H9 (cell line): ENCODE results near the gene CYP27B1. TPM values are rescaled to one million over a fixed set of nuclear protein-coding genes. Genes with fewer than 3 reads are reported as not detected.

ENCODE experiments used
- DNase-seq: peaks from one replicate; pipeline ENCODE4 v3.0.0-alpha.2; 2017
- H2AFZ ChIP-seq: one replicate; pipeline ENCODE4 v1.6.1; 2013; ENCODE audit warnings: mild to moderate bottlenecking, low read length, control low read depth, moderate library complexity
- H2AK5ac ChIP-seq: 2 replicates; pipeline ENCODE4 v1.6.1; 2013; ENCODE audit warnings: low read length, control low read depth, mixed read lengths; ENCODE audit not compliant: insufficient read length
- H2BK120ac ChIP-seq: one replicate; pipeline ENCODE4 v1.6.1; 2013; ENCODE audit warnings: low read depth, mild to moderate bottlenecking, low read length, control low read depth, inconsistent platforms; ENCODE audit not compliant: poor library complexity, severe bottlenecking
- H2BK12ac ChIP-seq: 2 replicates; pipeline ENCODE4 v1.6.1; 2013; ENCODE audit warnings: low read length, control low read depth, mixed read lengths, low read depth; ENCODE audit not compliant: insufficient read length
- H2BK15ac ChIP-seq: 2 replicates; pipeline ENCODE4 v1.6.1; 2013; ENCODE audit warnings: low read depth, low read length, control low read depth
- H2BK20ac ChIP-seq: one replicate; pipeline ENCODE4 v1.6.1; 2013; ENCODE audit warnings: low read depth, mild to moderate bottlenecking, low read length, control low read depth, inconsistent platforms; ENCODE audit not compliant: poor library complexity, severe bottlenecking
- H2BK5ac ChIP-seq: 2 replicates; pipeline ENCODE4 v1.6.1; 2013; ENCODE audit warnings: low read length, control low read depth, mixed read lengths; ENCODE audit not compliant: insufficient read length
- H3K14ac ChIP-seq: 2 replicates; pipeline ENCODE4 v1.6.1; 2013; ENCODE audit warnings: low read length, control low read depth; ENCODE audit not compliant: insufficient read depth
- H3K18ac ChIP-seq: 2 replicates; pipeline ENCODE4 v1.6.1; 2013; ENCODE audit warnings: low read depth, mild to moderate bottlenecking, mixed read lengths, low read length, control low read depth; ENCODE audit not compliant: insufficient read length
- H3K23ac ChIP-seq: 2 replicates; pipeline ENCODE4 v1.6.1; 2013; ENCODE audit warnings: low read length, control low read depth, mixed read lengths, low read depth; ENCODE audit not compliant: insufficient read length
- H3K23me2 ChIP-seq: 2 replicates; pipeline ENCODE4 v1.6.1; 2013; ENCODE audit warnings: low read depth, mild to moderate bottlenecking, mixed read lengths, low read length, control low read depth; ENCODE audit not compliant: insufficient read length, poor library complexity, severe bottlenecking
- H3K27ac ChIP-seq: 2 replicates; pipeline ENCODE4 v1.5.1; 2013; ENCODE audit warnings: low read length, control low read depth, mixed read lengths, low read depth; ENCODE audit not compliant: insufficient read length
- H3K27me3 ChIP-seq: 2 replicates; pipeline ENCODE4 v1.6.1; 2013; ENCODE audit warnings: low read length, control low read depth, inconsistent platforms; ENCODE audit not compliant: insufficient read depth
- H3K4ac ChIP-seq: 2 replicates; pipeline ENCODE4 v1.6.1; 2013; ENCODE audit warnings: low read depth, mild to moderate bottlenecking, control low read depth, inconsistent platforms, low read length, moderate library complexity
- H3K4me1 ChIP-seq: 2 replicates; pipeline ENCODE4 v1.6.1; 2013; ENCODE audit warnings: low read length, control low read depth, inconsistent platforms; ENCODE audit not compliant: insufficient read depth
- H3K4me2 ChIP-seq: 2 replicates; pipeline ENCODE4 v1.6.1; 2013; ENCODE audit warnings: low read length, control low read depth, mixed read lengths; ENCODE audit not compliant: insufficient read length, insufficient read depth
- H3K56ac ChIP-seq: 2 replicates; pipeline ENCODE4 v1.6.1; 2013; ENCODE audit warnings: low read depth, mild to moderate bottlenecking, mixed read lengths, low read length, control low read depth; ENCODE audit not compliant: insufficient read length
- H3K79me1 ChIP-seq: 2 replicates; pipeline ENCODE4 v1.6.1; 2013; ENCODE audit warnings: low read depth, mild to moderate bottlenecking, moderate library complexity, low read length, control low read depth, inconsistent platforms; ENCODE audit not compliant: insufficient read depth, poor library complexity, severe bottlenecking
- H3K79me2 ChIP-seq: 2 replicates; pipeline ENCODE4 v1.6.1; 2013; ENCODE audit warnings: low read length, control low read depth, inconsistent platforms; ENCODE audit not compliant: insufficient read depth
- H3K9ac ChIP-seq: 2 replicates; pipeline ENCODE4 v1.6.1; 2013; ENCODE audit warnings: low read length, control low read depth, mixed read lengths; ENCODE audit not compliant: insufficient read length; ENCODE audit errors: extremely low read depth
- H3K9me3 ChIP-seq: one replicate; pipeline ENCODE4 v1.6.1; 2013; ENCODE audit warnings: low read depth, low read length, inconsistent platforms; ENCODE audit not compliant: control insufficient read depth
- H3T11ph ChIP-seq: one replicate; pipeline ENCODE4 v1.6.1; 2013; ENCODE audit warnings: mild to moderate bottlenecking, low read length, control low read depth, inconsistent platforms
- H4K20me1 ChIP-seq: one replicate; pipeline ENCODE4 v1.6.1; 2013; ENCODE audit not compliant: control insufficient read depth, insufficient read length, insufficient read depth
- H4K5ac ChIP-seq: 2 replicates; pipeline ENCODE4 v1.6.1; 2013; ENCODE audit warnings: low read depth, mild to moderate bottlenecking, mixed read lengths, low read length, control low read depth; ENCODE audit not compliant: insufficient read length
- H4K8ac ChIP-seq: replicated peaks from 2 replicates; pipeline ENCODE4 v1.6.1; 2013; ENCODE audit warnings: low read length, control low read depth, mixed read lengths, low read depth; ENCODE audit not compliant: insufficient read length
- H4K91ac ChIP-seq: 2 replicates; pipeline ENCODE4 v1.6.1; 2013; ENCODE audit warnings: low read depth, mild to moderate bottlenecking, moderate library complexity, mixed read lengths, low read length, control low read depth; ENCODE audit not compliant: insufficient read length
- H3K27ac Mint-ChIP-seq, 3 experiments: 2 replicates in 2 of 3; 3 replicates in 1 of 3; pipeline ENCODE4 v1.8.0; 2020 to 2021; ENCODE audit warnings: mixed read lengths in 3 of 3, mild to moderate bottlenecking in 1 of 3, moderate library complexity in 1 of 3
- H3K27me3 Mint-ChIP-seq: 2 replicates; pipeline ENCODE4 v1.8.0; 2021; ENCODE audit warnings: low read depth, mild to moderate bottlenecking, moderate library complexity, mixed read lengths
- H3K36me3 Mint-ChIP-seq, 3 experiments: 2 replicates in 2 of 3; 3 replicates in 1 of 3; pipeline ENCODE4 v1.8.0; 2020 to 2021; ENCODE audit warnings: low read depth in 3 of 3, mixed read lengths in 3 of 3; ENCODE audit not compliant: insufficient read depth in 1 of 3
- H3K4me1 Mint-ChIP-seq, 2 experiments: 2 replicates each; pipeline ENCODE4 v1.8.0; 2020; ENCODE audit warnings: mixed read lengths in 2 of 2
- H3K4me3 Mint-ChIP-seq, 2 experiments: 2 replicates in 1 of 2; 3 replicates in 1 of 2; pipeline ENCODE4 v1.8.0; 2020 to 2021; ENCODE audit warnings: mild to moderate bottlenecking in 2 of 2, mixed read lengths in 2 of 2, moderate library complexity in 1 of 2
- H3K9me3 Mint-ChIP-seq, 2 experiments: 2 replicates in 1 of 2; 3 replicates in 1 of 2; pipeline ENCODE4 v1.8.0; 2020; ENCODE audit warnings: mild to moderate bottlenecking in 2 of 2, mixed read lengths in 2 of 2, moderate library complexity in 1 of 2
- CTCF ChIP-seq: fragments of 200-600 bp; sonication (generic); conservative IDR thresholded peaks from 3 replicates; pipeline ENCODE4 v1.8.0; 2021; ENCODE audit warnings: antibody characterized with exemption, mild to moderate bottlenecking
- WGBS: extraction: QIAGEN DNeasy Blood & Tissue Kit; methylation state at CpG from one replicate; pipeline ENCODE4 v1.1.7; 2013; ENCODE audit warnings: missing lambda C conversion rate, low lambda C conversion rate, mixed read lengths; ENCODE audit not compliant: insufficient read length; ENCODE audit errors: extremely low coverage; 5-methylcytosine and 5-hydroxymethylcytosine counted together
- total RNA-seq: library from RNA; stranded (reverse); gene quantifications from 2 replicates; pipeline ENCODE4 v1.2.1, GENCODE V29; 2021

The CYP27B1 gene
- total RNA-seq, 1 experiment from 2014 or later, result 6.1 TPM

- no peak overlapping the region for H2AFZ ChIP-seq
- no peak overlapping the region for H3K9ac ChIP-seq
- WGBS, result no CpG with 5 or more reads among the region's 11 CpGs
- no peak for DNase-seq
- H3K23me2 ChIP-seq, result peaks cover 33% of the 10 kb centered on the region
- no peak overlapping the region for H2BK15ac ChIP-seq
- H3K4me1 Mint-ChIP-seq, result peaks cover 22 to 37% of the 10 kb centered on the region in 2 experiments
- H3K4me3 Mint-ChIP-seq, result peak overlapping the region; percentile 3 to 21; a peak in 1 of 5 replicates
- no peak for TF ChIP-seq CTCF
- no peak overlapping the region for H3K56ac ChIP-seq
- no peak overlapping the region for H3K27ac ChIP-seq
- H3K36me3 Mint-ChIP-seq, result peaks cover 20 to 39% (median 31%) of the 10 kb centered on the region in 3 experiments
- H4K8ac ChIP-seq, result no peak overlapping the region
- H4K91ac ChIP-seq, result no peak overlapping the region
- H3K18ac ChIP-seq, result no peak overlapping the region
- no peaks in the 10 kb centered on the region for H3K9me3 Mint-ChIP-seq
- no peak overlapping the region for H2BK5ac ChIP-seq
- peaks cover 31% of the 10 kb centered on the region for H3K27me3 Mint-ChIP-seq
- H3K27me3 ChIP-seq, result peaks cover 21% of the 10 kb centered on the region; the same call in 1 of the 2 replicates
- H3T11ph ChIP-seq, result no peak overlapping the region
- no peaks in the 10 kb centered on the region for H3K79me1 ChIP-seq
- peaks cover 3% of the 10 kb centered on the region; the same call in 1 of the 2 replicates for H3K4me1 ChIP-seq
- no peak overlapping the region for H2BK20ac ChIP-seq
- no peak overlapping the region for H3K4me2 ChIP-seq
- H3K23ac ChIP-seq, result no peak overlapping the region
- no peak overlapping the region for H2AK5ac ChIP-seq
- H4K20me1 ChIP-seq, result no peaks in the 10 kb centered on the region
- no peak overlapping the region for H3K4ac ChIP-seq
- H3K14ac ChIP-seq, result no peak overlapping the region
- H2BK120ac ChIP-seq, result no peak overlapping the region
- H3K79me2 ChIP-seq, result no peaks in the 10 kb centered on the region
- no peak overlapping the region for H4K5ac ChIP-seq
- no peak overlapping the region for H3K27ac Mint-ChIP-seq
- no peak overlapping the region for H2BK12ac ChIP-seq
- no peaks in the 10 kb centered on the region for H3K9me3 ChIP-seq
These were observed 2.7 kb upstream of the CYP27B1 start for GRCh38 chr12:57769594-57769993.
